ENCODE results near the gene MSH2. TPM values are rescaled to one million over a fixed set of nuclear protein-coding genes. Genes with fewer than 3 reads are reported as not detected.

The MSH2 gene
- total RNA-seq, 1 donor from 2014 or later = 9.3 TPM

DNA sequence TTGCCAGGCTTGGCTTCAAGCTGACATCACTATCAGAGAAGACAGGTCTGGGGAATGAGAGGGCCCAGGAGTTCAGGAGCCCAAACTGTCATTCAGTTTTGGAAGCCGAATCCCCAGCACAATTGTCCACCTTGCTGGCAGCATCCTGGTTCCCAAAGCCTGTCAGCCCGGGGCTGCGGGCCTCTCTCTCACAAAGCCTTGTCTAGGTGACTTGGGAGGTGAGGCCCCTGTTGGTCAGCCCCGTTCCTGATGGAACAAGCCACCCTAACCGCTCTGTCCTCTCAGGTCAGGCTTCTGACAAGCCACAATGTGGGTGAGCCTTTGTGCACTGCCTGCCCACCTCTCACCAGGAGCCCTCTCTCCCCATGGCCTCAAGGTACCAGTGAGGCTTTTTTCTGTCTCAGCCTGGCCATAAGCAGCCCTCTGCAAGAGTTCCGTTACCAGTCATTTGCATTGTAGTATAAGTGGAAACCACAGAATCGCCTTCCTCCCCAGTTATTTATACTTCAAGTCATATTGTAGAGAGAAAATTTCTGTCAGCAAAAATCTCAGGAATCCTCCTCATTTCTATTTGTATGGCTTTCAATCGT is 100.6 kb downstream of the MSH2 start:
- Histone ChIP-seq H3K4me1 (no peaks in the 10 kb centered on the region), H3K36me3 (no peaks in the 10 kb centered on the region), H3K4me3 (no peak overlapping the region), H3K9me3 (no peaks in the 10 kb centered on the region), H3K27ac (no peak overlapping the region), H3K27me3 (no peaks in the 10 kb centered on the region)
- DNase-seq (ENCODE audit: extremely low spot score in 2 of 2) = peak in 1 of 2 donors; percentile 28
- intact Hi-C loops (cut with DNase I) = no loop called here
- no peak for TF ChIP-seq POLR2A (IDR thresholded peaks at IDR 0.05)
- no peak for TF ChIP-seq CTCF (IDR thresholded peaks at IDR 0.05)
- no peak for TF ChIP-seq POLR2AphosphoS5 (IDR thresholded peaks at IDR 0.05; ENCODE audit: insufficient read depth in 1 of 2, low read depth in 1 of 2)

DNA sequence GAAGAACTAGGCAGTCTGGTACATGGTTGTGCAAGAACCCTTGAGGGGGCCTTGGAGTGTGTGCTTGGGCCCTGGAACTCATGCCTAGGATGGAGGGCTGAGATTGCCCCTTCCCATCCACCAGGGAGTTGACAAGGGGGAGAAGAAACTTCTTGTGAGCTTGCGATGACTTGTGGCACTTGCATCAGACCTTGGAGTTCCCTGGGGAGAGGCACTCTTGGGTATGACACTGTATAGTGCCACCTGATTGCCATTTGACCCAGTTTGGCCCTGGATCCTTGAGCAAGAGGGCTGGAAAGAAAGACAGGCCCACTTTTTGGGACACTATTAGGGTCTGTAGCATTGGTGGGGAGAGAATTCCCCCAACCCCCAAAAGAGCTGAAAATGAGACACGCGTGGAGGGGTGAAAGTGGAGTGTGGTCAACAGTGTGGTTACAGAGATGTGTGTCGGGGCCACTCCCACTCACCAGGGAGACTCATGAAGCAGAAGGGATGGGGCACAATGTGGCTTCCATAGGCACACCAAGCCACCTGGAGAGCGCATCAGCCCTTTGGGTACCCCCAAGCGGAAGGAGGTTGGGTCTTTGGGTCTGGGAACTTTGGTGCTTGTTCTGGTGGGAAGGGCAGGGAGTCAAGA is 101.3 kb downstream of the MSH2 start:
- peak in 1 of 2 donors; percentile 67 for DNase-seq (ENCODE audit: extremely low spot score in 2 of 2)
- Histone ChIP-seq H3K4me1 (no peaks in the 10 kb centered on the region), H3K36me3 (no peaks in the 10 kb centered on the region), H3K9me3 (no peaks in the 10 kb centered on the region), H3K27ac (no peak overlapping the region), H3K27me3 (no peaks in the 10 kb centered on the region), H3K4me3 (no peak overlapping the region)
- TF ChIP-seq POLR2AphosphoS5 (IDR thresholded peaks at IDR 0.05; ENCODE audit: insufficient read depth in 1 of 2, low read depth in 1 of 2) (no peak), POLR2A (IDR thresholded peaks at IDR 0.05) (no peak), CTCF (IDR thresholded peaks at IDR 0.05) (no peak)
- intact Hi-C loops (cut with DNase I) = no loop called here

GRCh38 chr2:47506024-47506423 is 103.1 kb downstream of the MSH2 start:
- no peaks in the 10 kb centered on the region for H3K27me3 ChIP-seq
- no peaks in the 10 kb centered on the region for H3K4me1 ChIP-seq
- no peaks in the 10 kb centered on the region for H3K9me3 ChIP-seq
- H3K36me3 ChIP-seq = no peaks in the 10 kb centered on the region
- no peak for TF ChIP-seq POLR2AphosphoS5 (IDR thresholded peaks at IDR 0.05; ENCODE audit: insufficient read depth in 1 of 2, low read depth in 1 of 2)
- no peak for TF ChIP-seq CTCF (IDR thresholded peaks at IDR 0.05)
- TF ChIP-seq POLR2A (IDR thresholded peaks at IDR 0.05) = no peak
- intact Hi-C loops (cut with DNase I) = no loop called here
- no peak overlapping the region for H3K27ac ChIP-seq
- DNase-seq (ENCODE audit: extremely low spot score in 2 of 2) = no peak
- H3K4me3 ChIP-seq = no peak overlapping the region

- no peak overlapping the region for H3K4me3 ChIP-seq
- TF ChIP-seq CTCF (IDR thresholded peaks at IDR 0.05) (no peak), POLR2A (IDR thresholded peaks at IDR 0.05) (no peak), POLR2AphosphoS5 (IDR thresholded peaks at IDR 0.05; ENCODE audit: insufficient read depth in 1 of 2, low read depth in 1 of 2) (no peak)
- H3K9me3 ChIP-seq = no peaks in the 10 kb centered on the region
- no peaks in the 10 kb centered on the region for H3K36me3 ChIP-seq
- intact Hi-C loops (cut with DNase I) = no loop called here
- no peak overlapping the region for H3K27ac ChIP-seq
- H3K4me1 ChIP-seq = no peaks in the 10 kb centered on the region
- no peak for DNase-seq (ENCODE audit: extremely low spot score in 2 of 2)
- H3K27me3 ChIP-seq = no peaks in the 10 kb centered on the region
These were observed 103.5 kb downstream of the MSH2 start for GRCh38 chr2:47506436-47506835.

- Histone ChIP-seq H3K36me3 (no peaks in the 10 kb centered on the region), H3K4me1 (no peaks in the 10 kb centered on the region), H3K4me3 (no peak overlapping the region), H3K9me3 (no peaks in the 10 kb centered on the region), H3K27me3 (no peaks in the 10 kb centered on the region), H3K27ac (no peak overlapping the region)
- TF ChIP-seq POLR2AphosphoS5 (IDR thresholded peaks at IDR 0.05; ENCODE audit: insufficient read depth in 1 of 2, low read depth in 1 of 2) = no peak
- no peak for TF ChIP-seq CTCF (IDR thresholded peaks at IDR 0.05)
- TF ChIP-seq POLR2A (IDR thresholded peaks at IDR 0.05) = no peak
- DNase-seq (ENCODE audit: extremely low spot score in 2 of 2) = no peak
- intact Hi-C loops (cut with DNase I) = no loop called here
These were observed 105.1 kb downstream of the MSH2 start for GRCh38 chr2:47508080-47508479.

Data from vagina (tissue), 2 donors.